ENCODE results near the gene RAPGEFL1.
A peak's percentile ranks its signal among the peaks of the same experiment; 100 is the strongest.
"Not testable (repeated sequence)": the region's sequence is repeated elsewhere in the genome, so short reads cannot be mapped to it uniquely, and the experiment has no call there.

The RAPGEFL1 gene

GRCh38 chr17:40206193-40206592 lies 28.9 kb downstream of the RAPGEFL1 start:
- not testable (repeated sequence) for H3K36me3 Mint-ChIP-seq

GRCh38 chr17:40209404-40210093 lies 32.3 kb downstream of the RAPGEFL1 start:
- Mint-ChIP-seq H3K27me3 (peaks cover 2% of the 10 kb centered on the region), H3K36me3 (no peaks in the 10 kb centered on the region), H3K4me1 (no peaks in the 10 kb centered on the region), H3K27ac (no peak overlapping the region), H3K4me3 (no peak overlapping the region), H3K9me3 (no peaks in the 10 kb centered on the region)
- DNase-seq (ENCODE audit: low spot score in 2 of 2) (no peak), ATAC-seq (ENCODE audit: low read depth) (no peak)

More at GRCh38 chr17:40206193-40206592, 28.9 kb downstream of the RAPGEFL1 start:
- not testable (repeated sequence) for H3K4me3 Mint-ChIP-seq; H3K9me3 Mint-ChIP-seq; ATAC-seq (ENCODE audit: low read depth); DNase-seq (ENCODE audit: low spot score in 2 of 2); H3K27me3 Mint-ChIP-seq; H3K27ac Mint-ChIP-seq; H3K4me1 Mint-ChIP-seq

GRCh38 chr17:40213914-40214313 lies 36.6 kb downstream of the RAPGEFL1 start:
- not testable (repeated sequence) for H3K4me3 Mint-ChIP-seq; H3K4me1 Mint-ChIP-seq; H3K36me3 Mint-ChIP-seq; H3K9me3 Mint-ChIP-seq; DNase-seq (ENCODE audit: low spot score in 2 of 2); H3K27ac Mint-ChIP-seq; ATAC-seq (ENCODE audit: low read depth); H3K27me3 Mint-ChIP-seq

GRCh38 chr17:40218006-40218739 lies 40.9 kb downstream of the RAPGEFL1 start:
- ATAC-seq (ENCODE audit: low read depth) (no peak), DNase-seq (ENCODE audit: low spot score in 2 of 2) (no peak)
- H3K27ac Mint-ChIP-seq = peak overlapping the region; percentile 98
- H3K4me1 Mint-ChIP-seq = peaks cover 18% of the 10 kb centered on the region
- no peaks in the 10 kb centered on the region for H3K9me3 Mint-ChIP-seq
- H3K4me3 Mint-ChIP-seq = peak overlapping the region; percentile 91
- peaks cover under 1% of the 10 kb centered on the region for H3K36me3 Mint-ChIP-seq
- no peaks in the 10 kb centered on the region for H3K27me3 Mint-ChIP-seq

GRCh38 chr17:40218740-40219593 lies 41.7 kb downstream of the RAPGEFL1 start, which contains the start of gene WIPF2:
WIPF2 (plus strand) TSS chr17:40219304; CDS start chr17:40256460, 37,156 bp downstream.
- peak; percentile 85 for ATAC-seq (ENCODE audit: low read depth)
- peaks cover 20% of the 10 kb centered on the region for H3K4me1 Mint-ChIP-seq
- no peaks in the 10 kb centered on the region for H3K9me3 Mint-ChIP-seq
- peak within 1 kb of the TSS; percentile 91 for H3K4me3 Mint-ChIP-seq
- peaks cover 2% of the 10 kb centered on the region for H3K36me3 Mint-ChIP-seq
- DNase-seq (ENCODE audit: low spot score in 2 of 2) = peak; percentile 92 to 95
- peak within 1 kb of the TSS; percentile 98 for H3K27ac Mint-ChIP-seq
- no peaks in the 10 kb centered on the region for H3K27me3 Mint-ChIP-seq

- H3K36me3 Mint-ChIP-seq = peaks cover 6% of the 10 kb centered on the region
Observed at GRCh38 chr17:40219594-40220338, 42.5 kb downstream of the RAPGEFL1 start.

GRCh38 chr17:40224718-40225550 lies 47.7 kb downstream of the RAPGEFL1 start:
- no peak for DNase-seq (ENCODE audit: low spot score in 2 of 2)
- no peaks in the 10 kb centered on the region for H3K27me3 Mint-ChIP-seq
- peaks cover 25% of the 10 kb centered on the region for H3K4me1 Mint-ChIP-seq
- no peak overlapping the region for H3K4me3 Mint-ChIP-seq
- ATAC-seq (ENCODE audit: low read depth) = no peak
- H3K9me3 Mint-ChIP-seq = no peaks in the 10 kb centered on the region
- peaks cover 10% of the 10 kb centered on the region for H3K36me3 Mint-ChIP-seq
- peak overlapping the region; percentile 76 for H3K27ac Mint-ChIP-seq

More at GRCh38 chr17:40219594-40220338, 42.5 kb downstream of the RAPGEFL1 start:
- ATAC-seq (ENCODE audit: low read depth) (no peak), DNase-seq (ENCODE audit: low spot score in 2 of 2) (peak; percentile 19 to 30)
- H3K4me1 Mint-ChIP-seq = peaks cover 25% of the 10 kb centered on the region
- no peaks in the 10 kb centered on the region for H3K27me3 Mint-ChIP-seq
- H3K9me3 Mint-ChIP-seq = no peaks in the 10 kb centered on the region
- peak overlapping the region; percentile 98 for H3K27ac Mint-ChIP-seq
- peak overlapping the region; percentile 91 for H3K4me3 Mint-ChIP-seq

GRCh38 chr17:40229146-40229545 lies 51.9 kb downstream of the RAPGEFL1 start:
- ATAC-seq (ENCODE audit: low read depth); H3K4me3 Mint-ChIP-seq; DNase-seq (ENCODE audit: low spot score in 2 of 2); H3K27ac Mint-ChIP-seq; H3K9me3 Mint-ChIP-seq; H3K27me3 Mint-ChIP-seq: not testable (repeated sequence)
- peaks cover 15% of the 10 kb centered on the region for H3K36me3 Mint-ChIP-seq
- H3K4me1 Mint-ChIP-seq = peaks cover 14% of the 10 kb centered on the region

- H3K4me3 Mint-ChIP-seq = no peak overlapping the region
- no peak for ATAC-seq (ENCODE audit: low read depth)
- H3K4me1 Mint-ChIP-seq = peaks cover 8% of the 10 kb centered on the region
Observed at GRCh38 chr17:40230670-40231069, 53.4 kb downstream of the RAPGEFL1 start.

GRCh38 chr17:40231928-40232327 lies 54.7 kb downstream of the RAPGEFL1 start:
- not testable (repeated sequence) for DNase-seq (ENCODE audit: low spot score in 2 of 2); H3K9me3 Mint-ChIP-seq; H3K27ac Mint-ChIP-seq; H3K27me3 Mint-ChIP-seq; ATAC-seq (ENCODE audit: low read depth); H3K4me1 Mint-ChIP-seq; H3K4me3 Mint-ChIP-seq
- H3K36me3 Mint-ChIP-seq = peaks cover 15% of the 10 kb centered on the region

More at GRCh38 chr17:40230670-40231069, 53.4 kb downstream of the RAPGEFL1 start:
- H3K27me3 Mint-ChIP-seq = no peaks in the 10 kb centered on the region
- no peak for DNase-seq (ENCODE audit: low spot score in 2 of 2)
- H3K27ac Mint-ChIP-seq = no peak overlapping the region
- H3K36me3 Mint-ChIP-seq = peaks cover 15% of the 10 kb centered on the region
- H3K9me3 Mint-ChIP-seq = no peaks in the 10 kb centered on the region

- ATAC-seq (ENCODE audit: low read depth) = no peak
- H3K4me3 Mint-ChIP-seq = no peak overlapping the region
Observed at GRCh38 chr17:40241252-40241834, 64.1 kb downstream of the RAPGEFL1 start.

GRCh38 chr17:40242774-40243173 lies 65.5 kb downstream of the RAPGEFL1 start:
- H3K4me1 Mint-ChIP-seq = peaks cover 15% of the 10 kb centered on the region
- no peak overlapping the region for H3K27ac Mint-ChIP-seq
- H3K4me3 Mint-ChIP-seq = no peak overlapping the region

More at GRCh38 chr17:40241252-40241834, 64.1 kb downstream of the RAPGEFL1 start:
- DNase-seq (ENCODE audit: low spot score in 2 of 2) = no peak
- Mint-ChIP-seq H3K9me3 (no peaks in the 10 kb centered on the region), H3K36me3 (peaks cover 9% of the 10 kb centered on the region), H3K4me1 (peaks cover 15% of the 10 kb centered on the region), H3K27ac (peak overlapping the region; percentile 53), H3K27me3 (no peaks in the 10 kb centered on the region)

More at GRCh38 chr17:40242774-40243173, 65.5 kb downstream of the RAPGEFL1 start:
- no peaks in the 10 kb centered on the region for H3K27me3 Mint-ChIP-seq
- H3K9me3 Mint-ChIP-seq = no peaks in the 10 kb centered on the region
- peaks cover 6% of the 10 kb centered on the region for H3K36me3 Mint-ChIP-seq
- ATAC-seq (ENCODE audit: low read depth) (no peak), DNase-seq (ENCODE audit: low spot score in 2 of 2) (no peak)
